DND-41 (cell line): ENCODE results near the gene FBXW5.

Experiments used
- ATAC-seq: fragments of 200-7000 bp; cut with Tn5 transposase; 3 replicates; pipeline ENCODE4 v1.9.1; 2021; ENCODE audit warnings: low read depth; ENCODE audit not compliant: insufficient read depth
- DNase-seq: peaks from one replicate; pipeline ENCODE4 v3.0.0-alpha.2; 2020
- H2AFZ ChIP-seq: 2 replicates; pipeline ENCODE4 v1.6.0; 2012; ENCODE audit warnings: low read depth, low read length
- H3K27ac ChIP-seq: 2 replicates; pipeline ENCODE4 v1.5.1; 2012; ENCODE audit warnings: low read length, inconsistent platforms
- H3K27me3 ChIP-seq: fragments of 200-600 bp; sonication (generic); 2 replicates; pipeline ENCODE4 v1.6.0; 2012; ENCODE audit warnings: low read length, mild to moderate bottlenecking, inconsistent platforms; ENCODE audit not compliant: insufficient read depth, poor library complexity
- H3K36me3 ChIP-seq: 2 replicates; pipeline ENCODE4 v1.5.1; 2012; ENCODE audit warnings: low read length, inconsistent platforms; ENCODE audit not compliant: insufficient read depth
- H3K4me1 ChIP-seq: 2 replicates; pipeline ENCODE4 v1.5.1; 2012; ENCODE audit warnings: mild to moderate bottlenecking, low read length; ENCODE audit not compliant: insufficient read depth
- H3K4me2 ChIP-seq: 2 replicates; pipeline ENCODE4 v1.6.0; 2012; ENCODE audit warnings: mild to moderate bottlenecking, moderate library complexity, low read length, inconsistent platforms; ENCODE audit not compliant: insufficient read depth
- H3K4me3 ChIP-seq, 2 experiments: fragments of 200-600 bp in 1 of 2; shearing (Covaris generic) in 1 of 2; 2 replicates each; pipeline ENCODE4 v1.5.1; 2012 to 2016; ENCODE audit warnings: inconsistent platforms in 2 of 2, low read length in 2 of 2, mild to moderate bottlenecking in 2 of 2, low read depth in 1 of 2, moderate library complexity in 1 of 2
- H3K79me2 ChIP-seq: 2 replicates; pipeline ENCODE4 v1.6.0; 2012; ENCODE audit warnings: low read length, inconsistent platforms; ENCODE audit not compliant: insufficient read depth
- H3K9ac ChIP-seq: 2 replicates; pipeline ENCODE4 v1.6.0; 2012; ENCODE audit warnings: low read depth, mild to moderate bottlenecking, inconsistent platforms, low read length, moderate library complexity
- H3K9me3 ChIP-seq: 2 replicates; pipeline ENCODE4 v1.5.1; 2012; ENCODE audit warnings: low read length, moderate library complexity, mild to moderate bottlenecking, inconsistent platforms; ENCODE audit not compliant: insufficient read depth, severe bottlenecking
- H4K20me1 ChIP-seq: 2 replicates; pipeline ENCODE4 v1.6.0; 2012; ENCODE audit warnings: low read length; ENCODE audit not compliant: insufficient read depth
- CTCF ChIP-seq: IDR thresholded peaks from 2 replicates; pipeline ENCODE4 v1.5.1; 2012; ENCODE audit warnings: borderline replicate concordance, low read length, moderate library complexity, mild to moderate bottlenecking; ENCODE audit not compliant: poor library complexity, severe bottlenecking; ENCODE audit errors: extremely low read depth
- EZH2 ChIP-seq: IDR thresholded peaks from 3 replicates; pipeline ENCODE4 v1.6.1; 2012; ENCODE audit warnings: borderline replicate concordance, low read depth, mild to moderate bottlenecking, moderate library complexity, low read length, inconsistent platforms; ENCODE audit not compliant: severe bottlenecking

The FBXW5 gene

GRCh38 chr9:136963751-136964150 is 19.2 kb upstream of the FBXW5 start:
- ATAC-seq (no peak), DNase-seq (no peak)
- no peaks in the 10 kb centered on the region for H3K36me3 ChIP-seq
- H3K9me3 ChIP-seq = no peaks in the 10 kb centered on the region
- H2AFZ ChIP-seq = no peak overlapping the region
- H3K27ac ChIP-seq = no peak overlapping the region
- no peak overlapping the region for H3K9ac ChIP-seq
- peaks cover 9% of the 10 kb centered on the region for H3K4me1 ChIP-seq
- no peaks in the 10 kb centered on the region for H4K20me1 ChIP-seq
- H3K4me3 ChIP-seq = no peak overlapping the region
- H3K4me2 ChIP-seq = no peak overlapping the region
- no peaks in the 10 kb centered on the region for H3K79me2 ChIP-seq
- no peak for TF ChIP-seq EZH2
- TF ChIP-seq CTCF = no peak
- peaks cover 8% of the 10 kb centered on the region for H3K27me3 ChIP-seq

- Histone ChIP-seq H4K20me1 (no peaks in the 10 kb centered on the region), H2AFZ (no peak overlapping the region), H3K4me1 (peaks cover 9% of the 10 kb centered on the region), H3K4me3 (no peak overlapping the region), H3K27ac (no peak overlapping the region), H3K36me3 (no peaks in the 10 kb centered on the region), H3K79me2 (no peaks in the 10 kb centered on the region), H3K9ac (no peak overlapping the region), H3K9me3 (no peaks in the 10 kb centered on the region), H3K27me3 (peaks cover 8% of the 10 kb centered on the region), H3K4me2 (no peak overlapping the region)
- TF ChIP-seq EZH2 (no peak), CTCF (no peak)
- no peak for DNase-seq
- no peak for ATAC-seq
Measured at GRCh38 chr9:136963341-136963740, 18.8 kb upstream of the FBXW5 start.

- Histone ChIP-seq H3K79me2 (no peaks in the 10 kb centered on the region), H2AFZ (no peak overlapping the region), H3K36me3 (no peaks in the 10 kb centered on the region), H3K9ac (no peak overlapping the region), H3K27ac (no peak overlapping the region), H4K20me1 (no peaks in the 10 kb centered on the region), H3K4me2 (no peak overlapping the region), H3K9me3 (no peaks in the 10 kb centered on the region), H3K4me1 (peaks cover 9% of the 10 kb centered on the region), H3K4me3 (no peak overlapping the region), H3K27me3 (peaks cover 8% of the 10 kb centered on the region)
- DNase-seq = no peak
- no peak for ATAC-seq
- no peak for TF ChIP-seq EZH2
- TF ChIP-seq CTCF = no peak
Measured at GRCh38 chr9:136962701-136963248, 18.2 kb upstream of the FBXW5 start.

GRCh38 chr9:136962163-136962562 is 17.6 kb upstream of the FBXW5 start:
- no peak overlapping the region for H3K9ac ChIP-seq
- no peaks in the 10 kb centered on the region for H3K79me2 ChIP-seq
- H3K4me3 ChIP-seq = no peak overlapping the region
- H3K27me3 ChIP-seq = peaks cover 8% of the 10 kb centered on the region
- H3K36me3 ChIP-seq = no peaks in the 10 kb centered on the region
- no peak overlapping the region for H3K27ac ChIP-seq
- no peak for ATAC-seq
- no peaks in the 10 kb centered on the region for H4K20me1 ChIP-seq
- no peak overlapping the region for H2AFZ ChIP-seq
- no peak for TF ChIP-seq CTCF
- TF ChIP-seq EZH2 = no peak
- H3K9me3 ChIP-seq = no peaks in the 10 kb centered on the region
- no peak for DNase-seq
- H3K4me2 ChIP-seq = no peak overlapping the region
- H3K4me1 ChIP-seq = peaks cover 9% of the 10 kb centered on the region
